ENCODE measurements around the gene HEG1.

The HEG1 gene

GRCh38 chr3:125069452-125069851 is 13.7 kb upstream of the HEG1 start:
- no peak for DNase-seq (ENCODE audit: low read depth in 2 of 2)

GRCh38 chr3:125068265-125068664 is 12.5 kb upstream of the HEG1 start:
- DNase-seq (ENCODE audit: low read depth in 2 of 2), result no peak

- DNase-seq (ENCODE audit: low read depth in 2 of 2), result no peak
Measured at GRCh38 chr3:125067225-125067624, 11.4 kb upstream of the HEG1 start.

- no peak for DNase-seq (ENCODE audit: low read depth in 2 of 2)
Measured at GRCh38 chr3:125062904-125063618, 7.3 kb upstream of the HEG1 start.

GRCh38 chr3:125061646-125062045 is 5.8 kb upstream of the HEG1 start:
- no peak for DNase-seq (ENCODE audit: low read depth in 2 of 2)

- no peak for DNase-seq (ENCODE audit: low read depth in 2 of 2)
Measured at GRCh38 chr3:125061170-125061569, 5.4 kb upstream of the HEG1 start.

GRCh38 chr3:125059488-125060245 is 3.9 kb upstream of the HEG1 start:
- DNase-seq (ENCODE audit: low read depth in 2 of 2), result no peak

- DNase-seq (ENCODE audit: low read depth in 2 of 2), result no peak
Measured at GRCh38 chr3:125058959-125059358, 3.2 kb upstream of the HEG1 start.

- DNase-seq (ENCODE audit: low read depth in 2 of 2), result no peak
Measured at GRCh38 chr3:125058529-125058928, 2.7 kb upstream of the HEG1 start.

- no peak for DNase-seq (ENCODE audit: low read depth in 2 of 2)
Measured at GRCh38 chr3:125057186-125057850, 1.5 kb upstream of the HEG1 start.

- peak in 1 of 2 donors; percentile 37 for DNase-seq (ENCODE audit: low read depth in 2 of 2)
Measured at GRCh38 chr3:125055331-125055912, 375 bp downstream of the HEG1 start.

- no peak for DNase-seq (ENCODE audit: low read depth in 2 of 2)
Measured at GRCh38 chr3:125054449-125055329, 1.1 kb downstream of the HEG1 start.

GRCh38 chr3:125054062-125054448 is 1.7 kb downstream of the HEG1 start:
- no peak for DNase-seq (ENCODE audit: low read depth in 2 of 2)

GRCh38 chr3:125053304-125053699 is 2.5 kb downstream of the HEG1 start:
- no peak for DNase-seq (ENCODE audit: low read depth in 2 of 2)

- no peak for DNase-seq (ENCODE audit: low read depth in 2 of 2)
Measured at GRCh38 chr3:125052624-125053303, 3.0 kb downstream of the HEG1 start.

- DNase-seq (ENCODE audit: low read depth in 2 of 2), result peak; percentile 45 to 50
Measured at GRCh38 chr3:125051715-125052581, 3.8 kb downstream of the HEG1 start.

- DNase-seq (ENCODE audit: low read depth in 2 of 2), result no peak
Measured at GRCh38 chr3:125051205-125051604, 4.6 kb downstream of the HEG1 start.

GRCh38 chr3:125050488-125051090 is 5.2 kb downstream of the HEG1 start:
- no peak for DNase-seq (ENCODE audit: low read depth in 2 of 2)

- no peak for DNase-seq (ENCODE audit: low read depth in 2 of 2)
Measured at GRCh38 chr3:125048282-125048681, 7.5 kb downstream of the HEG1 start.

Data from stimulated activated CD4-positive, alpha-beta T cell treated with anti-CD3 and anti-CD28 coated beads, Interleukin-1b, Interleukin-23, amount 100 ng/mL, for 4 hours (primary cell).